Mesendoderm (in vitro differentiated cells): ENCODE results near the gene ZNF536.

Experiments
- DNase-seq: peaks from one replicate; pipeline ENCODE4 v3.0.0; 2013
- H2AK5ac ChIP-seq: 2 replicates; pipeline ENCODE4 v1.6.1; 2013; ENCODE audit warnings: low read length, inconsistent platforms
- H2BK120ac ChIP-seq: 2 replicates; pipeline ENCODE4 v1.6.1; 2013; ENCODE audit warnings: low read depth, mild to moderate bottlenecking, low read length, moderate library complexity, mixed read lengths
- H2BK15ac ChIP-seq: replicated peaks from 2 replicates; pipeline ENCODE4 v1.6.1; 2013; ENCODE audit warnings: low read depth, mild to moderate bottlenecking, moderate library complexity
- H2BK5ac ChIP-seq: 2 replicates; pipeline ENCODE4 v1.6.1; 2013; ENCODE audit warnings: low read length, inconsistent platforms
- H3K18ac ChIP-seq: 2 replicates; pipeline ENCODE4 v1.6.1; 2013; ENCODE audit warnings: mild to moderate bottlenecking, low read length, mixed read lengths
- H3K23ac ChIP-seq: one replicate; pipeline ENCODE4 v1.6.1; 2013; ENCODE audit warnings: low read length
- H3K27ac ChIP-seq: 2 replicates; pipeline ENCODE4 v1.5.1; 2013; ENCODE audit warnings: low read depth, mild to moderate bottlenecking, inconsistent platforms, low read length, moderate library complexity
- H3K27me3 ChIP-seq: 2 replicates; pipeline ENCODE4 v1.6.1; 2013; ENCODE audit warnings: low read length, control low read depth, mild to moderate bottlenecking, inconsistent platforms; ENCODE audit not compliant: insufficient read depth, poor library complexity
- H3K36me3 ChIP-seq: 2 replicates; pipeline ENCODE4 v1.6.1; 2013; ENCODE audit warnings: low read length, inconsistent platforms; ENCODE audit not compliant: control insufficient read depth, insufficient read depth
- H3K4ac ChIP-seq: one replicate; pipeline ENCODE4 v1.6.1; 2013; ENCODE audit warnings: low read depth, mild to moderate bottlenecking, low read length, moderate library complexity
- H3K4me1 ChIP-seq: 2 replicates; pipeline ENCODE4 v1.6.1; 2013; ENCODE audit warnings: low read depth, low read length, inconsistent platforms; ENCODE audit not compliant: control insufficient read depth
- H3K4me2 ChIP-seq: 2 replicates; pipeline ENCODE4 v1.6.1; 2013; ENCODE audit warnings: low read length
- H3K4me3 ChIP-seq: 2 replicates; pipeline ENCODE4 v1.5.1; 2013; ENCODE audit warnings: mild to moderate bottlenecking, low read length
- H3K56ac ChIP-seq: one replicate; pipeline ENCODE4 v1.6.1; 2013; ENCODE audit warnings: low read length
- H3K79me1 ChIP-seq: 2 replicates; pipeline ENCODE4 v1.6.1; 2013; ENCODE audit warnings: low read length, inconsistent platforms
- H3K79me2 ChIP-seq: 2 replicates; pipeline ENCODE4 v1.6.1; 2013; ENCODE audit warnings: mild to moderate bottlenecking, low read length; ENCODE audit not compliant: control insufficient read depth, insufficient read depth
- H3K9ac ChIP-seq: 2 replicates; pipeline ENCODE4 v1.6.1; 2013; ENCODE audit warnings: low read length, inconsistent platforms
- H4K5ac ChIP-seq: one replicate; pipeline ENCODE4 v1.6.1; 2013; ENCODE audit warnings: low read length
- H4K8ac ChIP-seq: one replicate; pipeline ENCODE4 v1.6.1; 2013; ENCODE audit warnings: low read depth, mild to moderate bottlenecking, control low read depth, low read length, moderate library complexity
- WGBS: extraction: QIAGEN DNeasy Blood & Tissue Kit; methylation state at CpG from one replicate; pipeline ENCODE4 v1.1.7; 2013; ENCODE audit warnings: low lambda C conversion rate, missing lambda C conversion rate; ENCODE audit not compliant: insufficient coverage; ENCODE audit errors: extremely low coverage; 5-methylcytosine and 5-hydroxymethylcytosine counted together

Gene ZNF536

DNA sequence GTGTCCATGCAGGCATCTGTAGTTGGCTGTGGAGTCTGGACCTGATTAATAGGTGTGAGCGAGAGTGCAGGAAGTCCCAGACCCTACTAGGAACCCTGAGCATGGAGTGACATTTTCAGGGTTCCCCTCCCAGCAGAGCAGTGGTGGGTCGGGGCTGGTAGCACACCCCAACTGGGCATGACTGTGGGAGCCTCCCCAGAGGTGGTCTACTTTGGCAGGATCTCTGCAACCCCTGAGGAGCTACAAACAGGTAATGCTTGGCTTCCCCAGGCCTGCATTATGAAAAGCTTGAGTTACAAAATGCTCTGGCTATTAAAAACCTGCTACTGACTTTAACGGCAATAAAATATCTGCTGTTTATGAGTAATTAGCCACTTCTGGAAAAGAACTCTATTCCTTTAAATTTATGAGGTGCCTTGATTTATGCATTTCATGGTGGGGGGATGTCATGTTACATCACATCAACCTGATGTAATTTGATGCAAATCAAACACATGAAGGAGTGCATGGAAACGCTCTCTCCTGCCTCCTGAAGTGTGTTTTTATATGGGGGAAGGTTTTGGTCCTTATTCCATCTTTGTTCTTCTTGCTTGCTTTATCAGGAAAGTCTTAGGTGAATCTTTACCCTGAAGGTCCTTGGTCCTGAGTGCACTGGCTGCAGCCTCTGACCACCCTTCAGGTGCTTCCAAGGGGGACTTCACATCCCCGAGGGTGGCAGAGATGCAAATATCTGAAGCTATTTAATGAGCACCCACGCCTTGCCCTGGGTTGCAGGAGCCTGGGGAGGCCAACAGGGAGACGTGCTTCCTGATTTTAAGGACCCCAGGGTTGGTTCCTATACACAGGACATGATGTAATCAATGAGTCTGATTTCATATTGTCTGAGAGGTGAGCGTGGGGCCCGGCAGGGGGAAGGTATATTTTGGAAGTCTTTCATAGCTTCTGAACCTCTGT is 54.0 kb downstream of the ZNF536 start:
- Histone ChIP-seq H3K9ac (no peak overlapping the region), H3K18ac (no peak overlapping the region), H3K27ac (no peak overlapping the region), H3K4me1 (no peaks in the 10 kb centered on the region), H3K79me1 (no peaks in the 10 kb centered on the region), H3K4me2 (no peak overlapping the region), H2AK5ac (no peak overlapping the region), H3K4me3 (no peak overlapping the region), H4K5ac (no peak overlapping the region), H3K27me3 (no peaks in the 10 kb centered on the region), H2BK120ac (no peak overlapping the region), H4K8ac (no peak overlapping the region), H3K36me3 (no peaks in the 10 kb centered on the region), H3K56ac (no peak overlapping the region), H2BK15ac (no peak overlapping the region), H3K4ac (no peak overlapping the region), H3K23ac (no peak overlapping the region), H3K79me2 (no peaks in the 10 kb centered on the region), H2BK5ac (no peak overlapping the region)
- no CpG with 5 or more reads among the region's 9 CpGs for WGBS
- no peak for DNase-seq

GRCh38 chr19:30426864-30427263 is 54.7 kb downstream of the ZNF536 start:
- Histone ChIP-seq H3K9ac (no peak overlapping the region), H3K79me1 (no peaks in the 10 kb centered on the region), H3K36me3 (no peaks in the 10 kb centered on the region), H2BK120ac (no peak overlapping the region), H3K4ac (no peak overlapping the region), H3K18ac (no peak overlapping the region), H3K4me1 (no peaks in the 10 kb centered on the region), H3K23ac (no peak overlapping the region), H4K5ac (no peak overlapping the region), H3K27me3 (no peaks in the 10 kb centered on the region), H2BK5ac (no peak overlapping the region), H2BK15ac (no peak overlapping the region), H2AK5ac (no peak overlapping the region), H3K4me3 (no peak overlapping the region), H3K27ac (no peak overlapping the region), H4K8ac (no peak overlapping the region), H3K56ac (no peak overlapping the region), H3K79me2 (no peaks in the 10 kb centered on the region), H3K4me2 (no peak overlapping the region)
- no peak for DNase-seq

GRCh38 chr19:30428092-30428680 is 56.0 kb downstream of the ZNF536 start:
- no peak for DNase-seq
- H4K8ac ChIP-seq, result no peak overlapping the region
- H3K4ac ChIP-seq, result no peak overlapping the region
- no peak overlapping the region for H4K5ac ChIP-seq
- no peak overlapping the region for H3K23ac ChIP-seq
- no CpG with 5 or more reads among the region's 6 CpGs for WGBS
- no peaks in the 10 kb centered on the region for H3K79me2 ChIP-seq
- no peaks in the 10 kb centered on the region for H3K4me1 ChIP-seq
- no peak overlapping the region for H3K9ac ChIP-seq
- no peak overlapping the region for H2BK15ac ChIP-seq
- no peak overlapping the region for H3K56ac ChIP-seq
- no peak overlapping the region for H2AK5ac ChIP-seq
- H3K4me3 ChIP-seq, result no peak overlapping the region
- H3K18ac ChIP-seq, result no peak overlapping the region
- H3K79me1 ChIP-seq, result no peaks in the 10 kb centered on the region
- no peaks in the 10 kb centered on the region for H3K27me3 ChIP-seq
- no peak overlapping the region for H3K27ac ChIP-seq
- H2BK5ac ChIP-seq, result no peak overlapping the region
- H2BK120ac ChIP-seq, result no peak overlapping the region
- H3K36me3 ChIP-seq, result no peaks in the 10 kb centered on the region
- no peak overlapping the region for H3K4me2 ChIP-seq

GRCh38 chr19:30428844-30429243 is 56.7 kb downstream of the ZNF536 start:
- no peak overlapping the region for H2BK120ac ChIP-seq
- H3K18ac ChIP-seq, result no peak overlapping the region
- no peak overlapping the region for H3K27ac ChIP-seq
- no peak overlapping the region for H3K4me2 ChIP-seq
- H4K5ac ChIP-seq, result no peak overlapping the region
- H4K8ac ChIP-seq, result no peak overlapping the region
- no CpG with 5 or more reads among the region's 3 CpGs for WGBS
- no peaks in the 10 kb centered on the region for H3K27me3 ChIP-seq
- H3K79me2 ChIP-seq, result no peaks in the 10 kb centered on the region
- no peaks in the 10 kb centered on the region for H3K36me3 ChIP-seq
- H3K4me1 ChIP-seq, result no peaks in the 10 kb centered on the region
- H3K79me1 ChIP-seq, result no peaks in the 10 kb centered on the region
- H2BK5ac ChIP-seq, result no peak overlapping the region
- H2AK5ac ChIP-seq, result no peak overlapping the region
- no peak overlapping the region for H3K9ac ChIP-seq
- no peak overlapping the region for H3K56ac ChIP-seq
- no peak overlapping the region for H3K4ac ChIP-seq
- H3K4me3 ChIP-seq, result no peak overlapping the region
- no peak for DNase-seq
- H2BK15ac ChIP-seq, result no peak overlapping the region
- H3K23ac ChIP-seq, result no peak overlapping the region

DNA sequence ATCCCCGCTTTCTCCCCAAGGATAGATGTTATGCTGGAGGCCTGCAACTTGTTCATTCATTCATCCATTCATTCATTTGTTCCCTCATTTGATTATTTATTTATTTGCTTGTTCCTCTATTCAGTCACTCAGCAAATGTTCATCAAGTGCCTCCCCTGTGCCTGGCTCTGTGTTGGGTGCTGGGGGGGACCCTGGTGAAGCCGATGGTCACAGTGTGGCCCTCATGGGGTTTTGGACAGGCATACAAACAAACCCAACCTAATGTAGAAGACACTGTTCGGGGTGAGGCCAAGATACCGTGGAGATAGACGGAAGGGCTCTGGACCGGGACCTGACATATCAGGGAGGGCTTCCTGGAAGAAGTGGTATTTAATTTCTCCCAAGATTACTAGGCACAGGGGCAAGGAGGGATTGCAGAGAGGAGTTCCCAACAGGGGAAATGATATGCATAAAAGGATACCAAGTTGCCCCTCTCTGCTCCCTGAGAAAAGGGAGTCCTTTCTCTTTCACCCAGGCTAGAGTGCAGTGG is 58.1 kb downstream of the ZNF536 start:
- Histone ChIP-seq H4K8ac (no peak overlapping the region), H3K56ac (no peak overlapping the region), H3K4me3 (no peak overlapping the region), H2AK5ac (no peak overlapping the region), H3K27me3 (no peaks in the 10 kb centered on the region), H3K36me3 (no peaks in the 10 kb centered on the region), H3K9ac (no peak overlapping the region), H3K27ac (no peak overlapping the region), H3K23ac (no peak overlapping the region), H2BK5ac (no peak overlapping the region), H3K4ac (no peak overlapping the region), H3K4me2 (no peak overlapping the region), H4K5ac (no peak overlapping the region), H2BK15ac (no peak overlapping the region), H3K79me2 (no peaks in the 10 kb centered on the region), H3K79me1 (no peaks in the 10 kb centered on the region), H3K4me1 (no peaks in the 10 kb centered on the region), H3K18ac (no peak overlapping the region), H2BK120ac (no peak overlapping the region)
- DNase-seq, result no peak
- WGBS, result no CpG with 5 or more reads among the region's 6 CpGs
